ENCODE results near the gene SEC16B. TPM values are rescaled to one million over a fixed set of nuclear protein-coding genes. Genes with fewer than 3 reads are reported as not detected.
"Not testable (repeated sequence)": the region's sequence is repeated elsewhere in the genome, so short reads cannot be mapped to it uniquely, and the experiment has no call there.

Gene SEC16B, protein sequence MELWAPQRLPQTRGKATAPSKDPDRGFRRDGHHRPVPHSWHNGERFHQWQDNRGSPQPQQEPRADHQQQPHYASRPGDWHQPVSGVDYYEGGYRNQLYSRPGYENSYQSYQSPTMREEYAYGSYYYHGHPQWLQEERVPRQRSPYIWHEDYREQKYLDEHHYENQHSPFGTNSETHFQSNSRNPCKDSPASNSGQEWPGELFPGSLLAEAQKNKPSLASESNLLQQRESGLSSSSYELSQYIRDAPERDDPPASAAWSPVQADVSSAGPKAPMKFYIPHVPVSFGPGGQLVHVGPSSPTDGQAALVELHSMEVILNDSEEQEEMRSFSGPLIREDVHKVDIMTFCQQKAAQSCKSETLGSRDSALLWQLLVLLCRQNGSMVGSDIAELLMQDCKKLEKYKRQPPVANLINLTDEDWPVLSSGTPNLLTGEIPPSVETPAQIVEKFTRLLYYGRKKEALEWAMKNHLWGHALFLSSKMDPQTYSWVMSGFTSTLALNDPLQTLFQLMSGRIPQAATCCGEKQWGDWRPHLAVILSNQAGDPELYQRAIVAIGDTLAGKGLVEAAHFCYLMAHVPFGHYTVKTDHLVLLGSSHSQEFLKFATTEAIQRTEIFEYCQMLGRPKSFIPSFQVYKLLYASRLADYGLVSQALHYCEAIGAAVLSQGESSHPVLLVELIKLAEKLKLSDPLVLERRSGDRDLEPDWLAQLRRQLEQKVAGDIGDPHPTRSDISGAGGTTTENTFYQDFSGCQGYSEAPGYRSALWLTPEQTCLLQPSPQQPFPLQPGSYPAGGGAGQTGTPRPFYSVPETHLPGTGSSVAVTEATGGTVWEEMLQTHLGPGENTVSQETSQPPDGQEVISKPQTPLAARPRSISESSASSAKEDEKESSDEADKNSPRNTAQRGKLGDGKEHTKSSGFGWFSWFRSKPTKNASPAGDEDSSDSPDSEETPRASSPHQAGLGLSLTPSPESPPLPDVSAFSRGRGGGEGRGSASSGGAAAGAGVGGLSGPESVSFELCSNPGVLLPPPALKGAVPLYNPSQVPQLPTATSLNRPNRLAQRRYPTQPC
- polyA plus RNA-seq (ENCODE audit: insufficient read length in 4 of 4) = 1 to 10 TPM; 3.2 to 7.2 (median 5.2) TPM

DNA sequence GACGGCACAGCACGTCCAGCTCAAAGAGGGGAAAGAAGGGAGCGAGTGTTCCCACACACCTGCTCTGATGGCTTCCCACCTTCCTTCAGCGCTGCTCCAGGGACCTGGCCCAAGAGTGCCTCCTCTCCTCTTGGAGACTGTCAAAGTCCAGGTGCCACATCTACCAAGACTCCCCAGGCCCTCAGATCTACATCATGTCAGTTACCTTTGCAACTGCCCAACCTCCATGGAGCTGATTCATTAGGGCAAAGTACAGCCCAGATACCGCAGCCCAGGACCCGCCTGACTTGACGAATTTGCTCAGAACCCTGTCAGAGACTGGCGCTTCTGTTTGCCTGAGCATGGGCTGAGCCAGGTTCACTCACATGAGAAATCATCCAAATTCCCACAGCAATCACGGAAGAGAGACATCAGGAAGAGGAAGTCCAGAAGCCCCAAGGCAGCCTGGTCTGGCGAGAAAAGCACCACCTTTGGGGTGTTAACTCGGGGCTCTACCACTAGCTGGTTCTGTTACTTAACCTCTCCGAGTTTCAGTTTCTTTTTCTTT, at the start of gene SEC16B:
Gene SEC16B (minus strand): TSS at position 234 of the 547 bp plus-strand sequence. CDS start 2,077 bp downstream, outside the sequence.
- no peak for DNase-seq (ENCODE audit: low read depth in 4 of 4, low spot score in 2 of 4)

DNA sequence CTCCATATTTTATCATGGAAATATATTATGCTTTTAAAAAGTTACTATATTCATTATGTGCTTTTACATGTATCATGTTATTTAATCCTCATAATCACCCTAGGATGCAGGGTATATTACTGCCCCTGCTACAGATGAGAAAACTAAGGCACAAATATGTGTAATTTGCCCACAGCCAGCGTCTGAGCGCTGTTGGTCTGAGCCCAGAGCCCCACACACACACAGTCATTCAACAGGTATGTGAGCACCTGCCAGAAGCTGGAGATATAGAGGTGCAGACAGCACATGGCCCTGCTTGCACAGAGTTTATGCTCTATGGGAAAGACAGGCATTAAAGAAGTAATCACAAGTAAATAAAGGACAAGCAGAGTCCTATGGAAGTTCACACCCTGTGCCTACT, 49.8 kb upstream of the SEC16B start:
- DNase-seq (ENCODE audit: low read depth in 4 of 4, low spot score in 2 of 4) = no peak

DNA sequence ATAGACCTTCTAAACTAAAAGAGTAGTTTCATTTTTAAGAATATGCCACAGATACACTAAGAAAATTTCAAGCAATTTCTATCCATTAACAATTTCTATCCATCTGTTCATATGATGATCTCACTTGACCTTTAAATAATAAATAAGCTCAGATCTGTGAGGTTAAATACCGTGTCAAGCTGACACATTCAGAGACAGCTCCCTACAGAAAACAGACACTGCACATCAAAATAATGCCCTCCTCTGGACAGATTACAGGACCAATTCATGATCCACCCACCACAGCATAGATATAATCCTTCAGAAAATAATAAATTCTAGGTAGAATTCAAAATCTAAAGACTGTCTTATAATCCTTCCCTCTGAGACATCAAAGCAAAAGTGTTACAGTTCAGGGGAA, 49.4 kb upstream of the SEC16B start:
- no peak for DNase-seq (ENCODE audit: low read depth in 4 of 4, low spot score in 2 of 4)

DNA sequence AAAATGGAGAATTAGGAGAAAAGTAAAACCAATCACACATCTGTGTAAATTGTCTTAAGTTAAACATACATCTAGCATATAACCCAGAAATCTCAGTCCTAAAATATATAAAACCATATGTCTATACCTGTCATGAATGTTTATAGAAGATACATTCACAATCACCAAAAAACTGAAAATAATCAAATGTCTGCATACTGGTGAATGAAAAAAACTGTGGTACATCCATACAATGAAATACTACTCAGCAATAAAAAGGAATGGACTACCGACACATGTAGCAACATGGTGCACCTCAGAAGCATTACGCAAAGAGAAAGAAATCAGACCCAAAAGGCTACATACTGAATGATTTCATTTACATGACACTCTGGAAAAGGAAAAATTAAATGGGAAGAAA, 47.7 kb upstream of the SEC16B start:
- DNase-seq (ENCODE audit: low read depth in 4 of 4, low spot score in 2 of 4) = no peak

DNA sequence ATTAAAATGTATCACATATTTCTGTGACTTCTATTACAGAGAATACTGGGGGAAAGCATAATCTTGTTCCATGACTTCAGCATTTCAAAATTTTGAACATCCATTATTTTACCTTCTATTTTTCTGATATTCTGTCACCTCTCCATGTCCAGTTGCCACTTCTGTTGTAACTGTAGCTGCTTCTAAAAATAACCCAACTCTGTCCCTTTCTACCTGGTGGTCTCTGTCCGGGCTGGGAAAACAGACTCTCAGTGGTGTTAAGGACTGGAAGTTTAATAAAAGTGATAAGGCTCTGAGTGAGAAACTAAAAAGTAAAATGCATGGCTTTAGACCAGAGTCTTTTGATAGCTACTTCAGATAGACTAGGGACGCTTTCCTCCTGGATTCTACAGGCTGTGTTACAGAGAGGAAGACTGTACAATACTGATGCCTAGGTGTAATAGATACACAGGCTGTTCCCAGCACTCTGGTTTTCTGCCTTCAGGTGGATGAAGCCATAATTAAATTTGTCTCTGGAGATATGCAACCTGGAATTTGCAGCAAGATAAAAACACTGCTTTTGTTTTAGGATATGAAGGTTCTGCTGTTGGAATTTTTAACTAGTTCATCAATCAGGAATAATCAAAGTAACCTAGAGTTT, 42.1 kb upstream of the SEC16B start:
- DNase-seq (ENCODE audit: low read depth in 4 of 4, low spot score in 2 of 4) = no peak

DNA sequence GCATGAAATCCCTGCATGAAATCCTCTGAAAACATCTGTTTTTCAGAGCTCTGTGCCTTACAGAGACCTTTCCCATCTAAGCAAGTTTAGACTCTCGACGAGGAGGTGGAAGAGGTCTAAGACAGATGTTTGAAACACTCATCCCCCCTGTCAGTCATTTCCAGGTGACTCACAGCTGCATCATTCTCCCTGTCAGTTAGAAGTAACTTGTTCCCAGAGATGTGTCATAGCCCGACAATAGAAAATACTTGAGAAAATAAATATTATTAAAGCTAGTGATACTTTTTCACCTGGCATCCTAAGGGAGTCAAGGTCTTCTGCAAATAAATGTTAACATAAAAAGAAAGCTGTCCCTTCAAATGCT, 41.6 kb upstream of the SEC16B start:
- no peak for DNase-seq (ENCODE audit: low read depth in 4 of 4, low spot score in 2 of 4)

DNA sequence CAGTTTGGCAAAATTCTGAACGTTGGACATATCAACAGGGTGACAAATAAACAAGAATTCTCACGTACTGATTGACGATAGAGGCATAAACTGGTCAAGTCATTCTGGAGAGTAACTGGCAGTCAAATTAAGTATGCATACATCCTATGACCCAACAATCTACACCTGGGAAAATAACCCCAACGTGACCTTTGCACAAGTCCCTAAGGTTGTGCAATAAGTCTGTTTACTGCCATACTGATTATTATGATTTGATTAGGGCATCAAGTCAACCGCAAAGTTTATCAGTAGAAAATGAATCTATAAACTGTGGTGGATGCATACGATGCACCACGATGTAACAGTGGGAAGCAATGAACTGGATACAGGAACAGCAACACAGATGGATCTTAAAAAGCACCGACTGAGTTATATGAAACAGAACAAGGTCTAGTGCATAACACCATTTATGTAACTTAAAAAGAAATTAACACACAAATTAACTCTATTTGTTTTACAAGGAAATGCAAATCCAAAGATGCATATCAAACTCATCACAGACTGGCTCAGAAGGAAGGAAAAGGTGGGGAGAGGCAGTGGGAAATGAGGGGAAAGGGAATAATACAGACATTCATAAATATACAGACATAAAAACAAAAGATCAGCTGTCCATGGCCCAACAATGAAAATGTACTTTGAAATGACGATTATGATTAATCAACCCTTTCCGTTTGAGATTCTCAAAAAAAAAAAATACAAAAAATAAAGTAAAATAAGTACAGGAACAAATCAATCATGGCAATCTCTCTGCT, 41.0 kb upstream of the SEC16B start:
- no peak for DNase-seq (ENCODE audit: low read depth in 4 of 4, low spot score in 2 of 4)

DNA sequence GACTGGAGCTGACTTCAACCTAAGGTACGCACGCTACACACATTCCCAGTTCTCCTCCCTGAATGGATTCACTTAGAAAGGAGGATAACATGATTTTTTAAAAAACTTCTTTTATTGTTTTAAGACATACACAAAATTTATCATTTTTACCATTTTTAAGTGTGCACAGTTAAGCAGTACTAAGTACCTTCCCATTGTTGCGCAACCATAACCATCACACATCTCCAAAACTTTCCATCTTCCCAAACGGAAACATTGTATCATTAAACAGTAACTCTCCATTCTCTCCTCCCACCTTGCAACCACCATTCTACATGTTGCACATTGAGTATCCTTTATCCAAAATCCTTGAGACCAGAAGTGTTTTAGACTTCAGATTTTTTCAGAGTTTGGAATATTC, 36.2 kb upstream of the SEC16B start:
- DNase-seq (ENCODE audit: low read depth in 4 of 4, low spot score in 2 of 4) = no peak

DNA sequence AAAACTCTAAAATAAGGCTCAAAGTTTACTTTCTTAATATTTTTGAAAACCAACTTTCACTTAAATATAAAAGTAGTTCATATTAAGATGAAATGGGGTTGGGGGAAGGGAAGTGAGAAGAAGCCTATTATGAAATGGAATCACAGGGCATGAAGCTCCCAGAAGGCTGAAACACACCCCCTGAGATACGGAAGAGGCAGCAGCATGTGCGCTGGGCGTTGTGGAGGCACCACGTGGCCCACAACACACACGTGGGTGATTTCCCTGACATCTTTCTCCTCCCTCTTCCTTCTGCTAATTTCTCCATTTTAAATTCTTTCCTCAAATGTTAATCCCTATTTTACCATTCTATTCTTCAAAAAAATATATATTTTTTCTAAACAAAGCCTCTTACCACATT, 35.6 kb upstream of the SEC16B start:
- DNase-seq (ENCODE audit: low read depth in 4 of 4, low spot score in 2 of 4) = no peak

DNA sequence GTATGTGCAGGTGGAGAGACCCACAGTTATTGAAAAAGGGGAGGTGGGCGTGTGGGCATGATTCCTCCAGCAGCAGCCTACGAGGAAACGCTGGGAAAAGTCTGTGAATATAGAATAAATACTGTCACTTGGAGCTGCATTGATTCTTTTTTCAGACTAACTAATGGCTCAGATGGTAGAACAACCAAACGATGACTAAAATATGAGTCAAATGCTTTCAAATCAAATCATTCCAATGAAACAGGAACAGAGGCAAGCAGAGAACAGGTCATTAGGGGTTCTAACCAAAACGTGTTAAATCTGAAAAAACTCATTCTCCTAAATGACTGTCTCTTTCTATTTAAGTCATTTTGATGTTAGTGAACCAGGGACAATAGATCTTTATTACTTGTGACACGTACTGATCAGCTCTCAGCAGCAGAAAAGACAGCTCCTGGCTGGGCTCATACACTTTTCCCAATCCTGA, 35.1 kb upstream of the SEC16B start:
- no peak for DNase-seq (ENCODE audit: low read depth in 4 of 4, low spot score in 2 of 4)

DNA sequence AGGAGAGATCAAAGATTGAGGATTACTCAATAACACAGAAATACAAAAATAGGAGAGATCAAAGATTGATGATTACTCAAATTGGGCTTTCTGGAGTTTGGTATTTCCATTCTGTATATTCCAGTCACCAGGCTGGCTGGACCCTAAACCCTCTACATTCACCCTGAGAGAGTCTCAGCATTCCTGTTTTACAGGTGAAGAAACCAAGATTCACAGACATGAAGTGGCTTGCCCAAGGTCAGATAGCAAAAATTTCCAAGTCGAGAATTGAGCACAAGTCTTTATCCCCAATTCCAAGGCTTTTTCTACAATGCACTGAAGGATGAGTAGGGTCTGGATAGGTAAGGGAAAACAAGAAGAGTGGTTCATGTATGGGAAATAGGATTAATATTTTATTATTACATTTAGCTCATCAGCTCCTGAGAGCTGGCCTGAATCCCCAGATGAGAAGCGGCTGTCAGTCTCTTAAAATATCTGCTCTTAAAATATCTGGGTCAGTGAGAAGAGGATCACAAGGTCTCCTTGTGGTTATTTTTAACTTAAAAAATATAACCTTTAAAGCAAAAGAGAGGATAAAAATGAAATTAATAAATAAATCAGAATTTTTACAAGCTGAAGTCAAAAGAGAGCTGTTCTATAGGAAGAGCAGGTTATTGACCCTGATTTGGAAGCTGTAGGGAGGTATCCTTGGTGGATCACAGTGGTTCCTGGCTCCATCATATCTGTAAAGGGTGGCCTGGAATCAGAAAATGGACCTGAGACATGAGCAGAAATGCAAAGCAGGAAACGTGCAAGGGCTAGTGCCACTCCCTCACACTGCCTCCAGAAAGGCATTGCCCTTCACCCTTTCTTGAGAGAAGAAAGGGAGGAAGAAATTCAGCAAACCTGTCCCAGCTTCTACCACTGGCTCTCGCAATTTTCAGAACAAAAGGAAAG, 29.1 kb upstream of the SEC16B start:
- no peak for DNase-seq (ENCODE audit: low read depth in 4 of 4, low spot score in 2 of 4)

DNA sequence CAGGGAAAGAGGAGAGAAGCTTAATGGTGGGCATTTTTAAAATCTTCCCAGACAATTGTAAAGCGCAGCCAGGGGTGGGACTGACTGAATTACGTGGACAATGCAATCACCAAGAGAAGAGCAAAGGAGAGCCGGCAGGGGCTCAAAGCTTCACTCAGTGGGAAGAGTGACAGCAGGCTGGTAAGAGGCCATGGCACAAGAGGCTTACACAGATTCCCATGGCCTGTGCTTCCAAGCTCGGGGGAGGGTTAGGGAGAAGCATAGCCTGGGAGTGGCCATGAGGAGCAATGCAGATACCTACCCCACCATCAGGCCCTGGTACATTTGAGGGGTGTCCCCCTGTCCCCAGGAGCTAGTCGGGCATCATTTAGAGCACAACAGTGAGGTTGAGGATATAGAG, 27.1 kb upstream of the SEC16B start:
- DNase-seq (ENCODE audit: low read depth in 4 of 4, low spot score in 2 of 4) = no peak

DNA sequence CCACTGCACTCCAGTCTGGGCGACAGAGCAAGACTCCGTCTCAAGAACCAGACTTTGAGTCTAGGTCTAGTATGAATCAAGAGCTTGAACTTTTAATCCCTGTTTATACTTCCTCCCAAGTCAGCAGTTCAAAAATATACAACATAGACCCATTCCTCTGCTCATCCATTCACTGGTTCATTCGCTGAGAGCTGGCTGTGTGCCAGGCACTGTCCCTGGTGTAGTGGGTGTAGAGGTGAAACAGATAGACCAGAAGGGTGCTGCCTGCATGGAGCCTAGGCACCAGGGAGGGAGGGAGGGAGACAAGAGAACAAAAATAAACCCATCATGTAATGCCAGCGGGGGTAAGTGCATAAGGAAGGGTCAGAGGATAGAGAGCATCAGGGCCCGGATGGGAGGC, 25.5 kb upstream of the SEC16B start:
- DNase-seq (ENCODE audit: low read depth in 4 of 4, low spot score in 2 of 4) = no peak

DNA sequence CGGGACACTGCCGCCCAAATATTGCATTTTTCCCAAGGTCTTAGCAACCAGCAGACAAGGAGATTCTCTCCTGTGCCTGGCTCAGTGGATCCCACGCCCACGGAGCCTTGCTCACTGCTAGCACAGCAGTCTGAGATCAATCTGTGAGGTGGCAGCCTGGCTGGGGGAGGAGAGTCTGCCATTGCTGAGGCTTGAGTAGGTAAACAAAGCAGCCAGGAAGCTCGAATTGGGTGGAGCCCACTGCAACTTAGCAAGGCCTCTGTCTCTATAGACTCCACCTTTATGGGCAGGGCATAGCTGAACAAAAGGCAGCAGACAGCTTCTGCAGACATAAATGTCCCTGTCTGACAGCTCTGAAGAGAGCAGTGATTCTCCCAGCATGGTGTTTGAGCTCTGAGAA, 16.4 kb upstream of the SEC16B start:
- not testable (repeated sequence) for DNase-seq (ENCODE audit: low read depth in 4 of 4, low spot score in 2 of 4)

DNA sequence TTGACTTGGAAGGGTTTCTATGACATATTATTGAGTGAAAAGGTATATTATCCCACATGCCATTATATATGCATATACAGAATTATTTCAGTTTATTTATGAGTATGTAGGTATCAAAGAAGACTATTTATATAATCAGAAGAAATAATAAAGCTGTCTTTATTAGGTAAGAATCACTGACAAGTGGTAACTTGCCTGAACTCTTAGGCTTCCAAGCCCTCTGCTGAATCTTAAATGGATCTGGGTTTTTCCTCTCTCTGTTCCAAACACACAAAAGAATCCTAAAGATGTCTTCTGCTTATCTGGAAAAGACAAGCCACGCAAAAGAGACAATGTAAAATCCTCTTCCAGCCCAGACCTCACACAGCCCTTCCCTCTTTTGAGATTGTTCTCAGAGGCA, 14.9 kb upstream of the SEC16B start:
- no peak for DNase-seq (ENCODE audit: low read depth in 4 of 4, low spot score in 2 of 4)

DNA sequence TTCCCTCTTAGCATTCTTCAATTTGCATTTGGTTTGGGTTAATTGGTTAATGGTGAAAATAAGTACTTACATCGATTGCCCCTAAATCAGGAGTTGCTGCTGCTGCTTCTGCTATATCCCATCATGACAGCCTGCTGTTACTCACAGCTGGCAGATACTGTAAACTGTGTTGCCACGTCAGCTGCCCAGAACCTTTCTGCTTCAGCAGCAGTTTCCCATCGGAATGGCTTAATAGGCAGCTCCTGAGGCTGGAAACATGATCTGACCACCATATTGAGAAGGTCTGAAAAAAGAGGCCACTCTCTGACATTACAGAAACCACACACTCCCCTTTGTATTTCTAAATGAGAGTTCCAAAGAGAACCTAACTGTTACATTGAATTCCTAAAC, 14.3 kb upstream of the SEC16B start:
- DNase-seq (ENCODE audit: low read depth in 4 of 4, low spot score in 2 of 4) = peak; percentile 39 to 55 (median 42)

DNA sequence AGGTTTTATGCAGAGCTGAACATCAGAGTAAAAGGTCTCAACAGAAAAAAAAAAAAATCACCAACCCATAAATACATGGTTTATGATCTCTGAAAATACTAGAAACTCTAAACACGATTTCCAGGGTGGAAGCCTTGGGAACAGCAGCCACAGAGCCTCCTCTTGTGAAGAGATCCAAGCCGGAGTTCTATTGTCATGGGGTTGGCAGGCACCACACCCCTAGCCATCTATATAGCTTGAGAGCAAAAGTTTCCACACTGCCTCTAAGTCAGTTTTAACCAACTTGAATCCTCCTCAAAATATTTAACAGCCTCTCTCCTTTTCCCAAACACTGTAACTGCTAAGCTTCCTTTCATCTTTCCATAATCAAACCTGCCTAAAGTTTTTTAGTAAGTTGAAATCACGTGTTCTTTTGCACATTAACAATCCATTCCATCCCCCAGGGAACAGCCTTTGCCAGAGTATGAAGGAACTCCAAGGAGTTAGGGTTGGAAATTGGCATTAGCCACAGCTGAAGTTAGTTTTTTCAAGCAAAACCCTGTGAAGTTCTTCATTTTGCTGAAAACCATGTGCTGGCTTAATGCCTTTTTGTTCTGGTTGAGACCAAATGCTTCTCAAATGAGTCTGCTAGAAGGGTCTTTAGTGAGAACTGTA, 13.8 kb upstream of the SEC16B start:
- DNase-seq (ENCODE audit: low read depth in 4 of 4, low spot score in 2 of 4) = no peak

DNA sequence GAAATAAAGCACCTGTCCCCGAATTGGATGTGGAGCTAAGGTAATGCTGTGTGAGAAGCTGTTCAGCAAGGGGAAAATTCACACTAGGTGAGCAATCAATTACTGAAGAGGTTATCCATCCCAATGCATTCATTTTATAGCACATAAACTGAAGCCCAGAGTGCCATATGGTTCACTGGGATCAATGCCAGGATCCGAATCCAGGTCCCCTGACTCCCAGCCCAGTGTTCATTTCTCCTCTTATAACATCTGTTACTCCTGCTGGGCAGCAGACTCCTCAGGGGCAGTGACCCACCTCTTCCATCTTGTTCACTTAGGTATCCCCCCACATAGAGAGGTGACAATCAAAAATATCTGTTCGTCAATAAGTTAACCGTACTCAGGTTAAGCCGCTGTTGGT, 13.2 kb upstream of the SEC16B start:
- no peak for DNase-seq (ENCODE audit: low read depth in 4 of 4, low spot score in 2 of 4)

All from left renal cortex interstitium (tissue), 4 donors.